HCT116 (cell line): ENCODE results near the gene PSMD2. TPM values are rescaled to one million over a fixed set of nuclear protein-coding genes. Genes with fewer than 3 reads are reported as not detected.

ENCODE experiments used
- ATAC-seq: fragments of 200-7000 bp; cut with Tn5 transposase; 2 replicates; pipeline ENCODE4 v1.9.1; 2020; ENCODE audit warnings: mild to moderate bottlenecking, moderate library complexity
- BruUV-seq: library from RNA; stranded (reverse); fragments of 400-500 nt; replicated peaks from 2 replicates; lab custom pipeline; 2021; lab: Mats Ljungman, UMichigan
- CTCF ChIA-PET: fragments of 300-600 bp; sonication (Branson Sonifier 250); formaldehyde crosslinking; loops from one replicate; lab custom pipeline; 2021; ENCODE audit warnings: antibody characterized with exemption; lab: Charles Lee
- POLR2A ChIA-PET: fragments of 300-600, 350-600 bp; sonication (Branson Sonifier 250); formaldehyde crosslinking; loops from one replicate; lab custom pipeline; 2021; ENCODE audit warnings: antibody characterized with exemption; lab: Charles Lee
- RAD21 ChIA-PET, 2 experiments: fragments of 300-600 bp; sonication (Branson Sonifier 250); formaldehyde crosslinking; loops; one replicate each; lab custom pipeline; 2023; ENCODE audit warnings: low total read pairs in 2 of 2; ENCODE audit not compliant: uncharacterized antibody in 2 of 2, unreplicated experiment in 2 of 2, low non-redundant PET in 1 of 2; lab: Charles Lee
- DNase-seq: peaks from one replicate; pipeline ENCODE4 v3.0.0-alpha.2; 2010; ENCODE audit warnings: low read depth, low spot score
- H2AFZ ChIP-seq: fragments of 200-600 bp; shearing (Covaris generic), sonication (generic); 2 replicates; pipeline ENCODE4 v1.6.1; 2017; ENCODE audit warnings: low read depth, mixed run types, mixed read lengths, antibody characterized with exemption, low read length; ENCODE audit not compliant: poor library complexity, severe bottlenecking
- H3K27ac ChIP-seq: 2 replicates; pipeline ENCODE4 v1.5.1; 2012; ENCODE audit warnings: low read depth, low read length
- H3K27me3 ChIP-seq: fragments of 200-600 bp; sonication (generic); 2 replicates; pipeline ENCODE4 v1.6.1; 2016; ENCODE audit warnings: mixed run types, low read length, mixed read lengths; ENCODE audit not compliant: insufficient read depth
- H3K36me3 ChIP-seq, 2 experiments: fragments of 200-500 bp in 1 of 2; fragments of 200-600 bp in 1 of 2; sonication (Bioruptor generic) in 1 of 2; sonication (generic) in 1 of 2; 2 replicates each; pipeline versions ENCODE4 v1.5.1 to v1.6.1; 2014 to 2016; ENCODE audit warnings: low read length in 2 of 2, inconsistent platforms in 1 of 2, mixed read lengths in 1 of 2, mixed run types in 1 of 2; ENCODE audit not compliant: insufficient read depth in 2 of 2, control insufficient read depth in 1 of 2
- H3K4me1 ChIP-seq, 2 experiments: fragments of 200-600 bp in 1 of 2; sonication (generic) in 1 of 2; 2 replicates each; pipeline versions ENCODE4 v1.5.1 to v1.6.1; 2012 to 2017; ENCODE audit warnings: low read length in 2 of 2, inconsistent platforms in 1 of 2, mild to moderate bottlenecking in 1 of 2, mixed read lengths in 1 of 2, mixed run types in 1 of 2, moderate library complexity in 1 of 2; ENCODE audit not compliant: insufficient read depth in 2 of 2, control insufficient read depth in 1 of 2
- H3K4me2 ChIP-seq: fragments of 200-600 bp; sonication (generic); 2 replicates; pipeline ENCODE4 v1.6.1; 2017; ENCODE audit warnings: mixed run types, low read length, mixed read lengths
- H3K4me3 ChIP-seq, 2 experiments: fragments of 200-600 bp in 1 of 2; sonication (generic) in 1 of 2; replicated peaks in 1 of 2; 2 replicates each; pipeline ENCODE4 v1.5.1; 2011 to 2016; ENCODE audit warnings: low read length in 2 of 2, control low read depth in 1 of 2, low read depth in 1 of 2, mild to moderate bottlenecking in 1 of 2, mixed read lengths in 1 of 2, mixed run types in 1 of 2
- H3K79me2 ChIP-seq: fragments of 200-600 bp; sonication (generic); 2 replicates; pipeline ENCODE4 v1.6.1; 2017; ENCODE audit warnings: mild to moderate bottlenecking, mixed run types, low read length, moderate library complexity, mixed read lengths; ENCODE audit not compliant: insufficient read depth
- H3K9ac ChIP-seq: fragments of 200-600 bp; sonication (generic); 2 replicates; pipeline ENCODE4 v1.6.1; 2016; ENCODE audit warnings: low read length, mixed read lengths
- H3K9me2 ChIP-seq: fragments of 200-600 bp; sonication (generic), shearing (Covaris generic); 2 replicates; pipeline ENCODE4 v1.6.1; 2017; ENCODE audit warnings: mixed run types, mild to moderate bottlenecking, moderate library complexity; ENCODE audit not compliant: insufficient read depth
- H3K9me3 ChIP-seq, 2 experiments: fragments of 200-500 bp in 1 of 2; fragments of 200-600 bp in 1 of 2; sonication (Bioruptor generic) in 1 of 2; sonication (generic) in 1 of 2; 2 replicates each; pipeline ENCODE4 v1.6.1; 2014 to 2017; ENCODE audit warnings: low read length in 2 of 2, mixed read lengths in 2 of 2, inconsistent platforms in 1 of 2, low read depth in 1 of 2, mild to moderate bottlenecking in 1 of 2, mixed run types in 1 of 2, moderate library complexity in 1 of 2; ENCODE audit not compliant: control insufficient read depth in 1 of 2, insufficient read depth in 1 of 2
- H4K20me1 ChIP-seq: fragments of 200-600 bp; sonication (generic), shearing (Covaris generic); 2 replicates; pipeline ENCODE4 v1.6.1; 2017; ENCODE audit warnings: mixed run types, mild to moderate bottlenecking, moderate library complexity; ENCODE audit not compliant: insufficient read depth
- EGR1 ChIP-seq: IDR thresholded peaks from 2 replicates; pipeline ENCODE4 v1.6.1; 2012; ENCODE audit warnings: low read depth
- EZH2phosphoT487 ChIP-seq: fragments of 200-600 bp; IDR thresholded peaks from 2 replicates; pipeline ENCODE4 v1.6.1; 2018; ENCODE audit warnings: antibody characterized with exemption, borderline replicate concordance
- FOSL1 ChIP-seq: IDR thresholded peaks from 2 replicates; pipeline ENCODE4 v1.6.1; 2012; ENCODE audit warnings: low read depth
- JUND ChIP-seq: IDR thresholded peaks from 2 replicates; pipeline ENCODE4 v1.6.1; 2012
- SIN3A ChIP-seq: IDR thresholded peaks from 2 replicates; pipeline ENCODE4 v1.6.1; 2012; ENCODE audit warnings: low read depth
- SRF ChIP-seq: IDR thresholded peaks from 2 replicates; pipeline ENCODE4 v1.6.1; 2012; ENCODE audit warnings: low read depth
- TCF7L2 ChIP-seq: IDR thresholded peaks from 2 replicates; pipeline ENCODE4 v1.7.0; 2011; ENCODE audit warnings: borderline replicate concordance, inconsistent platforms; ENCODE audit not compliant: insufficient read depth, insufficient read length; ENCODE audit errors: extremely low read depth
- ZNF274 ChIP-seq: fragments of 200-500 bp; sonication (Bioruptor generic); IDR thresholded peaks from 2 replicates; pipeline ENCODE4 v1.6.1; 2014; ENCODE audit warnings: mild to moderate bottlenecking, low read depth, low read length, inconsistent platforms
- intact Hi-C: fragments of 100-400 bp; cut with micrococcal nuclease; formaldehyde crosslinking; loops from 2 replicates; pipeline ENCODE4 v1.10.0; 2022
- total RNA-seq: library from RNA; stranded (reverse); gene quantifications from one replicate; pipeline ENCODE4 v1.2.1, GENCODE V29; 2021; ENCODE audit not compliant: unreplicated experiment
- TF ChIP-seq, protein P1 (sequence below): IDR thresholded peaks from 2 replicates; pipeline ENCODE4 v1.6.1; 2012
- TF ChIP-seq, protein P2 (sequence below): IDR thresholded peaks from 2 replicates; pipeline ENCODE4 v1.6.1; 2012; ENCODE audit warnings: low read depth
- TF ChIP-seq, protein P3 (sequence below): IDR thresholded peaks from 2 replicates; pipeline ENCODE4 v1.6.1; 2011; ENCODE audit warnings: mild to moderate bottlenecking, low read length, moderate library complexity; ENCODE audit not compliant: insufficient replicate concordance; ENCODE audit errors: extremely low read depth

Gene PSMD2
- total RNA-seq, 1 experiment from 2014 or later: 402 TPM

DNA sequence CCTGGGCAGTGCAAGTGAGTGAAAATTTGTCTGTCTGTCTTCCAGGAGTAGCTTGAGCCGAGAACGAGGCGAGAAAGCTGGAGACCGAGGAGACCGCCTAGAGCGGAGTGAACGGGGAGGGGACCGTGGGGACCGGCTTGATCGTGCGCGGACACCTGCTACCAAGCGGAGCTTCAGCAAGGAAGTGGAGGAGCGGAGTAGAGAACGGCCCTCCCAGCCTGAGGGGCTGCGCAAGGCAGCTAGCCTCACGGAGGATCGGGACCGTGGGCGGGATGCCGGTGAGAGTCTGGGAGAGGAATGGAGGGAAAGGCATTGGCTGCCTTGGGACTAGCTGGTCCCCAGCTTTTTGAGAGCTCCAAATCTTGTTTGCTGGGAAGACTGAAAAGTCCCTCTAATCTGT lies 28.1 kb downstream of the PSMD2 start:
- no peak overlapping the region for H3K27ac ChIP-seq
- BruUV-seq: TSS peak; percentile 3
- POLR2A ChIA-PET: no interaction called here
- no peaks in the 10 kb centered on the region for H3K9me2 ChIP-seq
- intact Hi-C loops: no loop called here
- RAD21 ChIA-PET: no interaction called here
- no peak overlapping the region for H2AFZ ChIP-seq
- H3K4me1 ChIP-seq: peaks cover 0 to 20% of the 10 kb centered on the region in 2 experiments; a peak in 2 of 4 replicates
- TF ChIP-seq SRF (no peak), ZNF274 (no peak), FOSL1 (no peak), EGR1 (no peak)
- no peak for DNase-seq
- H4K20me1 ChIP-seq: peaks cover 12% of the 10 kb centered on the region; the same call in 1 of the 2 replicates
- H3K4me3 ChIP-seq: no peak overlapping the region
- H3K9ac ChIP-seq: no peak overlapping the region
- peaks cover 85 to 97% of the 10 kb centered on the region in 2 experiments for H3K36me3 ChIP-seq
- no peaks in the 10 kb centered on the region for H3K27me3 ChIP-seq
- ATAC-seq: no peak
- no peaks in the 10 kb centered on the region for H3K9me3 ChIP-seq
- CTCF ChIA-PET: no interaction called here
- no peak overlapping the region for H3K4me2 ChIP-seq
- peaks cover 98% of the 10 kb centered on the region for H3K79me2 ChIP-seq

DNA sequence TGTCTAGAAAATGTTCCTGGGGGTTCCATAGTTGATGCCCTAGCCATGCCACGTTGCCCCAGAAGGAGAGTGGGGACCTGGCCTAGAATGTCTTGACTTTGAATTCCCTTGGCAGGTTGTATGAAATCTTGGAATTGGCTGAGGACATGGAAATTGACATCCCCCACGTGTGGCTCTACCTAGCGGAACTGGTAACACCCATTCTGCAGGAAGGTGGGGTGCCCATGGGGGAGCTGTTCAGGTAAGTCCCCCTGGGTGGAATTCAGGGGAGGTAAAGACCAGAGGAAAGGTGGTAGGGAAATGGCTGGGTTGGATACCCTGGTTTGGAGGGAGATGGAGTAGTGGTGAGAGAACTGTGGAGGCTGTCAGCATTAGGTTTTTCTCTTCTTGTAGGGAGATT lies 29.5 kb downstream of the PSMD2 start:
- Histone ChIP-seq H2AFZ (no peak overlapping the region), H3K4me2 (no peak overlapping the region), H3K9ac (no peak overlapping the region), H3K9me2 (no peaks in the 10 kb centered on the region), H3K9me3 (no peaks in the 10 kb centered on the region), H3K4me3 (no peak overlapping the region), H3K36me3 (peaks cover 84 to 97% of the 10 kb centered on the region in 2 experiments), H3K27me3 (no peaks in the 10 kb centered on the region), H3K79me2 (peaks cover 98% of the 10 kb centered on the region), H3K27ac (no peak overlapping the region), H3K4me1 (peaks cover 0 to 33% of the 10 kb centered on the region in 2 experiments; a peak in 2 of 4 replicates), H4K20me1 (peaks cover 19% of the 10 kb centered on the region; the same call in 1 of the 2 replicates)
- TF ChIP-seq EZH2phosphoT487 (no peak), TCF7L2 (no peak), ZNF274 (no peak), SIN3A (no peak), JUND (no peak)
- TF ChIP-seq, protein P1, sequence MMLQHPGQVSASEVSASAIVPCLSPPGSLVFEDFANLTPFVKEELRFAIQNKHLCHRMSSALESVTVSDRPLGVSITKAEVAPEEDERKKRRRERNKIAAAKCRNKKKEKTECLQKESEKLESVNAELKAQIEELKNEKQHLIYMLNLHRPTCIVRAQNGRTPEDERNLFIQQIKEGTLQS: no peak
- TF ChIP-seq, protein P2, sequence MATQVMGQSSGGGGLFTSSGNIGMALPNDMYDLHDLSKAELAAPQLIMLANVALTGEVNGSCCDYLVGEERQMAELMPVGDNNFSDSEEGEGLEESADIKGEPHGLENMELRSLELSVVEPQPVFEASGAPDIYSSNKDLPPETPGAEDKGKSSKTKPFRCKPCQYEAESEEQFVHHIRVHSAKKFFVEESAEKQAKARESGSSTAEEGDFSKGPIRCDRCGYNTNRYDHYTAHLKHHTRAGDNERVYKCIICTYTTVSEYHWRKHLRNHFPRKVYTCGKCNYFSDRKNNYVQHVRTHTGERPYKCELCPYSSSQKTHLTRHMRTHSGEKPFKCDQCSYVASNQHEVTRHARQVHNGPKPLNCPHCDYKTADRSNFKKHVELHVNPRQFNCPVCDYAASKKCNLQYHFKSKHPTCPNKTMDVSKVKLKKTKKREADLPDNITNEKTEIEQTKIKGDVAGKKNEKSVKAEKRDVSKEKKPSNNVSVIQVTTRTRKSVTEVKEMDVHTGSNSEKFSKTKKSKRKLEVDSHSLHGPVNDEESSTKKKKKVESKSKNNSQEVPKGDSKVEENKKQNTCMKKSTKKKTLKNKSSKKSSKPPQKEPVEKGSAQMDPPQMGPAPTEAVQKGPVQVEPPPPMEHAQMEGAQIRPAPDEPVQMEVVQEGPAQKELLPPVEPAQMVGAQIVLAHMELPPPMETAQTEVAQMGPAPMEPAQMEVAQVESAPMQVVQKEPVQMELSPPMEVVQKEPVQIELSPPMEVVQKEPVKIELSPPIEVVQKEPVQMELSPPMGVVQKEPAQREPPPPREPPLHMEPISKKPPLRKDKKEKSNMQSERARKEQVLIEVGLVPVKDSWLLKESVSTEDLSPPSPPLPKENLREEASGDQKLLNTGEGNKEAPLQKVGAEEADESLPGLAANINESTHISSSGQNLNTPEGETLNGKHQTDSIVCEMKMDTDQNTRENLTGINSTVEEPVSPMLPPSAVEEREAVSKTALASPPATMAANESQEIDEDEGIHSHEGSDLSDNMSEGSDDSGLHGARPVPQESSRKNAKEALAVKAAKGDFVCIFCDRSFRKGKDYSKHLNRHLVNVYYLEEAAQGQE: no peak
- TF ChIP-seq, protein P3, sequence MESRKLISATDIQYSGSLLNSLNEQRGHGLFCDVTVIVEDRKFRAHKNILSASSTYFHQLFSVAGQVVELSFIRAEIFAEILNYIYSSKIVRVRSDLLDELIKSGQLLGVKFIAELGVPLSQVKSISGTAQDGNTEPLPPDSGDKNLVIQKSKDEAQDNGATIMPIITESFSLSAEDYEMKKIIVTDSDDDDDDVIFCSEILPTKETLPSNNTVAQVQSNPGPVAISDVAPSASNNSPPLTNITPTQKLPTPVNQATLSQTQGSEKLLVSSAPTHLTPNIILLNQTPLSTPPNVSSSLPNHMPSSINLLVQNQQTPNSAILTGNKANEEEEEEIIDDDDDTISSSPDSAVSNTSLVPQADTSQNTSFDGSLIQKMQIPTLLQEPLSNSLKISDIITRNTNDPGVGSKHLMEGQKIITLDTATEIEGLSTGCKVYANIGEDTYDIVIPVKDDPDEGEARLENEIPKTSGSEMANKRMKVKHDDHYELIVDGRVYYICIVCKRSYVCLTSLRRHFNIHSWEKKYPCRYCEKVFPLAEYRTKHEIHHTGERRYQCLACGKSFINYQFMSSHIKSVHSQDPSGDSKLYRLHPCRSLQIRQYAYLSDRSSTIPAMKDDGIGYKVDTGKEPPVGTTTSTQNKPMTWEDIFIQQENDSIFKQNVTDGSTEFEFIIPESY: no peak
- ATAC-seq: no peak
- no peak for DNase-seq
- intact Hi-C loops: no loop called here
- ChIA-PET RAD21 (no interaction called here), CTCF (no interaction called here), POLR2A (interaction anchor here (1.1 kb wide), 1 partner anchor 9 kb away, joined by 3 read pairs; no protein-coding TSS in a partner anchor)
- no TSS peak for BruUV-seq
